Glutamatergic neuron (in vitro differentiated cells): ENCODE data around the gene PPM1K. TPM values are rescaled to one million over a fixed set of nuclear protein-coding genes. Genes with fewer than 3 reads are reported as not detected.

Source experiments
- DNase-seq: peaks from one replicate; pipeline ENCODE4 v3.0.0; 2022
- H3K27ac Mint-ChIP-seq: one replicate; pipeline ENCODE4 v1.8.0; 2020; ENCODE audit warnings: mild to moderate bottlenecking, mixed read lengths, inconsistent platforms; ENCODE audit not compliant: unreplicated experiment
- H3K27me3 Mint-ChIP-seq: one replicate; pipeline ENCODE4 v1.8.0; 2020; ENCODE audit warnings: mild to moderate bottlenecking, moderate library complexity, mixed read lengths, inconsistent platforms; ENCODE audit not compliant: unreplicated experiment
- H3K36me3 Mint-ChIP-seq: one replicate; pipeline ENCODE4 v1.8.0; 2020; ENCODE audit warnings: mild to moderate bottlenecking, mixed read lengths, inconsistent platforms; ENCODE audit not compliant: unreplicated experiment
- H3K4me1 Mint-ChIP-seq: one replicate; pipeline ENCODE4 v1.8.0; 2020; ENCODE audit warnings: mild to moderate bottlenecking, low read depth, mixed read lengths, inconsistent platforms; ENCODE audit not compliant: unreplicated experiment
- H3K4me3 Mint-ChIP-seq: one replicate; pipeline ENCODE4 v1.8.0; 2020; ENCODE audit warnings: mild to moderate bottlenecking, mixed read lengths, inconsistent platforms; ENCODE audit not compliant: unreplicated experiment
- H3K9me3 Mint-ChIP-seq: one replicate; pipeline ENCODE4 v1.8.0; 2020; ENCODE audit warnings: mild to moderate bottlenecking, moderate library complexity, mixed read lengths, inconsistent platforms; ENCODE audit not compliant: unreplicated experiment
- CTCF ChIP-seq: fragments of 200-600 bp; sonication (generic); IDR thresholded peaks from one replicate; pipeline ENCODE4 v1.5.0; 2021; ENCODE audit not compliant: partially characterized antibody, unreplicated experiment
- total RNA-seq: library from RNA; stranded (reverse); fragmentation: NEBNext Ultra II Directional; extraction: Animal tissue kit (Norgen Biotek cat#: 25700); gene quantifications from one replicate; pipeline ENCODE4 v1.2.1, GENCODE V29; 2021; ENCODE audit not compliant: unreplicated experiment

Gene PPM1K
- total RNA-seq, 1 donor from 2014 or later, result 19.0 TPM

GRCh38 chr4:88225232-88226105 is 58.9 kb downstream of the PPM1K start:
- H3K27me3 Mint-ChIP-seq, result peaks cover 1% of the 10 kb centered on the region

GRCh38 chr4:88223516-88223915 is 60.8 kb downstream of the PPM1K start:
- H3K36me3 Mint-ChIP-seq, result no peaks in the 10 kb centered on the region
- peaks cover 4% of the 10 kb centered on the region for H3K4me1 Mint-ChIP-seq
- no peak overlapping the region for H3K4me3 Mint-ChIP-seq
- H3K9me3 Mint-ChIP-seq, result peaks cover 2% of the 10 kb centered on the region
- H3K27ac Mint-ChIP-seq, result no peak overlapping the region
- H3K27me3 Mint-ChIP-seq, result no peaks in the 10 kb centered on the region
- no peak for TF ChIP-seq CTCF
- DNase-seq, result no peak

More at GRCh38 chr4:88225232-88226105, 58.9 kb downstream of the PPM1K start:
- Mint-ChIP-seq H3K4me3 (no peak overlapping the region), H3K36me3 (peaks cover 7% of the 10 kb centered on the region), H3K4me1 (peaks cover 4% of the 10 kb centered on the region), H3K9me3 (peaks cover 4% of the 10 kb centered on the region), H3K27ac (no peak overlapping the region)
- TF ChIP-seq CTCF, result no peak
- DNase-seq, result no peak

GRCh38 chr4:88219099-88219498 is 65.3 kb downstream of the PPM1K start:
- TF ChIP-seq CTCF, result peak; percentile 80
- Mint-ChIP-seq H3K27me3 (no peaks in the 10 kb centered on the region), H3K36me3 (no peaks in the 10 kb centered on the region), H3K9me3 (peaks cover 2% of the 10 kb centered on the region), H3K4me3 (no peak overlapping the region), H3K27ac (no peak overlapping the region), H3K4me1 (no peaks in the 10 kb centered on the region)
- no peak for DNase-seq

- H3K27ac Mint-ChIP-seq, result no peak overlapping the region
Measured at GRCh38 chr4:88217169-88217568, 67.2 kb downstream of the PPM1K start.

More at GRCh38 chr4:88217169-88217568, 67.2 kb downstream of the PPM1K start:
- Mint-ChIP-seq H3K4me3 (no peak overlapping the region), H3K27me3 (no peaks in the 10 kb centered on the region), H3K4me1 (no peaks in the 10 kb centered on the region), H3K9me3 (no peaks in the 10 kb centered on the region), H3K36me3 (no peaks in the 10 kb centered on the region)
- DNase-seq, result no peak
- no peak for TF ChIP-seq CTCF
